Gastroesophageal sphincter (tissue), 4 donors: ENCODE data around the gene RNF212. TPM values are rescaled to one million over a fixed set of nuclear protein-coding genes. Genes with fewer than 3 reads are reported as not detected.

Source experiments
- ATAC-seq: fragments of 150-250 bp; one replicate; pipeline ENCODE4 v1.9.1; 2016; ENCODE audit warnings: mild to moderate bottlenecking, moderate library complexity
- H3K27ac ChIP-seq, 4 donors: fragments of 200-600 bp; sonication (generic) in 3 of 4; 1 replicate in 3 of 4; 2 replicates in 1 of 4; pipeline ENCODE4 v1.5.1; 2016 to 2019
- H3K27me3 ChIP-seq: fragments of 200-600 bp; sonication (generic); one replicate; pipeline ENCODE4 v1.5.1; 2019
- H3K36me3 ChIP-seq, 2 donors: fragments of 200-600 bp; sonication (generic); one replicate each; pipeline ENCODE4 v1.5.1; 2019; ENCODE audit warnings: control low read depth in 1 of 2
- H3K4me1 ChIP-seq, 3 donors: fragments of 200-600 bp; sonication (generic); 1 replicate in 2 of 3; 2 replicates in 1 of 3; pipeline ENCODE4 v1.5.1; 2016 to 2019; ENCODE audit warnings: control low read depth in 2 of 3
- H3K4me3 ChIP-seq, 2 donors: fragments of 200-600 bp; sonication (generic); one replicate each; pipeline ENCODE4 v1.5.1; 2019; ENCODE audit warnings: mild to moderate bottlenecking in 1 of 2, moderate library complexity in 1 of 2
- H3K9me3 ChIP-seq, 3 donors: fragments of 200-600 bp; sonication (generic); one replicate each; pipeline ENCODE4 v1.5.1; 2017 to 2019; ENCODE audit warnings: control low read depth in 2 of 3
- CTCF ChIP-seq, 4 experiments: fragments of 200-600 bp in 2 of 4; fragments of 450-650 bp in 2 of 4; sonication (generic) in 1 of 4; IDR thresholded peaks; one replicate each; pipeline ENCODE4 v1.5.1; 2017 to 2019; ENCODE audit warnings: antibody characterized with exemption in 4 of 4, mild to moderate bottlenecking in 2 of 4, moderate library complexity in 2 of 4
- EP300 ChIP-seq: sonication (generic); formaldehyde crosslinking; IDR thresholded peaks from one replicate; pipeline ENCODE4 v1.6.1; 2017; ENCODE audit warnings: antibody characterized with exemption, mild to moderate bottlenecking
- POLR2A ChIP-seq, 2 donors: fragments of 450-650 bp; IDR thresholded peaks; one replicate each; pipeline ENCODE4 v1.6.1; 2017; ENCODE audit warnings: antibody characterized with exemption in 2 of 2, mild to moderate bottlenecking in 2 of 2, moderate library complexity in 1 of 2
- POLR2AphosphoS5 ChIP-seq: sonication (generic); formaldehyde crosslinking; IDR thresholded peaks from one replicate; pipeline ENCODE4 v1.6.1; 2017; ENCODE audit warnings: antibody characterized with exemption
- WGBS, 2 donors: methylation state at CpG; one replicate each; pipeline ENCODE4 v1.1.5; 2018; ENCODE audit warnings: low coverage in 1 of 2; 5-methylcytosine and 5-hydroxymethylcytosine counted together
- total RNA-seq, 4 donors: library from RNA; depleted of rRNA; stranded (reverse); fragments of >200 nt; gene quantifications; one replicate each; pipeline ENCODE4 v1.1.0, GENCODE V29; 2016

The RNF212 gene
- total RNA-seq, 4 donors from 2014 or later = 1.5 to 6.9 (median 4.6) TPM

GRCh38 chr4:1098311-1098925 lies 14.9 kb downstream of the RNF212 start:
- no peak for ATAC-seq
- H3K4me1 ChIP-seq = no peaks in the 10 kb centered on the region
- H3K27me3 ChIP-seq = peaks cover 11% of the 10 kb centered on the region
- no peak overlapping the region for H3K27ac ChIP-seq
- no peaks in the 10 kb centered on the region for H3K36me3 ChIP-seq
- TF ChIP-seq POLR2A (IDR thresholded peaks at IDR 0.05) = no peak
- TF ChIP-seq POLR2AphosphoS5 = no peak
- TF ChIP-seq EP300 = no peak
- no peak for TF ChIP-seq CTCF (IDR thresholded peaks at IDR 0.05)
- no peak overlapping the region for H3K4me3 ChIP-seq
- 100% methylated on average over 1 of the region's 8 CpGs; no CpG with 5 or more reads in 1 of the 2 donors for WGBS, 2 donors
- H3K9me3 ChIP-seq = no peaks in the 10 kb centered on the region

GRCh38 chr4:1097553-1097952 lies 15.8 kb downstream of the RNF212 start:
- Histone ChIP-seq H3K27ac (no peak overlapping the region), H3K9me3 (no peaks in the 10 kb centered on the region), H3K27me3 (peaks cover 11% of the 10 kb centered on the region), H3K4me3 (no peak overlapping the region), H3K36me3 (no peaks in the 10 kb centered on the region), H3K4me1 (no peaks in the 10 kb centered on the region)
- no peak for ATAC-seq
- WGBS, 2 donors = 90% methylated on average over 2 of the region's 9 CpGs; no CpG with 5 or more reads in 1 of the 2 donors
- TF ChIP-seq POLR2AphosphoS5 = no peak
- no peak for TF ChIP-seq POLR2A (IDR thresholded peaks at IDR 0.05)
- no peak for TF ChIP-seq EP300
- no peak for TF ChIP-seq CTCF (IDR thresholded peaks at IDR 0.05)

- ATAC-seq = no peak
- Histone ChIP-seq H3K4me3 (no peak overlapping the region), H3K9me3 (no peaks in the 10 kb centered on the region), H3K27ac (no peak overlapping the region), H3K36me3 (no peaks in the 10 kb centered on the region), H3K27me3 (peaks cover 11% of the 10 kb centered on the region), H3K4me1 (no peaks in the 10 kb centered on the region)
- TF ChIP-seq CTCF (IDR thresholded peaks at IDR 0.05) = no peak
- no peak for TF ChIP-seq POLR2A (IDR thresholded peaks at IDR 0.05)
- no peak for TF ChIP-seq EP300
- TF ChIP-seq POLR2AphosphoS5 = no peak
- 80% methylated on average over 2 to 3 of the region's 5 CpGs for WGBS, 2 donors
Measured at GRCh38 chr4:1096841-1097240, 16.5 kb downstream of the RNF212 start.

GRCh38 chr4:1094336-1094690 lies 19.1 kb downstream of the RNF212 start:
- Histone ChIP-seq H3K4me3 (no peak overlapping the region), H3K27me3 (peaks cover 11% of the 10 kb centered on the region), H3K36me3 (no peaks in the 10 kb centered on the region), H3K9me3 (no peaks in the 10 kb centered on the region), H3K27ac (no peak overlapping the region), H3K4me1 (no peaks in the 10 kb centered on the region)
- TF ChIP-seq POLR2A (IDR thresholded peaks at IDR 0.05) (no peak), EP300 (no peak), CTCF (IDR thresholded peaks at IDR 0.05) (no peak), POLR2AphosphoS5 (no peak)
- 80% methylated on average over 1 of the region's 6 CpGs; no CpG with 5 or more reads in 1 of the 2 donors for WGBS, 2 donors
- ATAC-seq = no peak
